WI38 (cell line): ENCODE data around the gene UQCRQ.

Experiments
- H3K4me3 ChIP-seq: 2 replicates; pipeline ENCODE4 v1.5.1; 2011; ENCODE audit warnings: low read depth, mild to moderate bottlenecking, control low read depth, low read length
- CTCF ChIP-seq: IDR thresholded peaks from 2 replicates; pipeline ENCODE4 v1.5.1; 2012; ENCODE audit warnings: low read depth, mild to moderate bottlenecking, control low read depth, low read length

Gene UQCRQ

GRCh38 chr5:132877938-132878337 lies 11.5 kb downstream of the UQCRQ start:
- no peak overlapping the region for H3K4me3 ChIP-seq
- no peak for TF ChIP-seq CTCF

GRCh38 chr5:132883261-132883834 lies 16.9 kb downstream of the UQCRQ start:
- TF ChIP-seq CTCF, result peak; percentile 62
- no peak overlapping the region for H3K4me3 ChIP-seq

- no peak overlapping the region for H3K4me3 ChIP-seq
- no peak for TF ChIP-seq CTCF
These were observed 18.1 kb downstream of the UQCRQ start for GRCh38 chr5:132884548-132884947.

- H3K4me3 ChIP-seq, result no peak overlapping the region
- no peak for TF ChIP-seq CTCF
These were observed 19.8 kb downstream of the UQCRQ start for GRCh38 chr5:132886064-132886823.

GRCh38 chr5:132887283-132887682 lies 20.8 kb downstream of the UQCRQ start:
- TF ChIP-seq CTCF, result no peak
- H3K4me3 ChIP-seq, result no peak overlapping the region

GRCh38 chr5:132889501-132889900 lies 23.1 kb downstream of the UQCRQ start:
- no peak for TF ChIP-seq CTCF
- no peak overlapping the region for H3K4me3 ChIP-seq

GRCh38 chr5:132890817-132891216 lies 24.4 kb downstream of the UQCRQ start:
- no peak overlapping the region for H3K4me3 ChIP-seq
- TF ChIP-seq CTCF, result no peak
